GM12891 (cell line): Measurements from ENCODE around the gene TAF10.

Experiments
- PAX5 ChIP-seq: IDR thresholded peaks from 2 replicates; pipeline ENCODE4 v1.6.1; 2011; ENCODE audit warnings: low read length, moderate library complexity, mild to moderate bottlenecking; ENCODE audit not compliant: insufficient read depth, severe bottlenecking
- POLR2A ChIP-seq: IDR thresholded peaks from 2 replicates; pipeline ENCODE4 v1.6.1; 2011; ENCODE audit warnings: low read depth, low read length, control low read depth
- POLR2AphosphoS5 ChIP-seq: IDR thresholded peaks from 2 replicates; pipeline ENCODE4 v1.6.1; 2011; ENCODE audit warnings: low read depth, low read length, control low read depth
- TAF1 ChIP-seq: IDR thresholded peaks from 2 replicates; pipeline ENCODE4 v1.6.1; 2011; ENCODE audit warnings: low read depth, low read length, control low read depth

- TF ChIP-seq POLR2A (no peak), POLR2AphosphoS5 (no peak), TAF1 (no peak), PAX5 (no peak)
Measured at GRCh38 chr11:6653097-6653496, 41.1 kb upstream of the TAF10 start.
